Spleen (tissue), 11 donors: Measurements from ENCODE around the gene MGRN1. TPM values are rescaled to one million over a fixed set of nuclear protein-coding genes. Genes with fewer than 3 reads are reported as not detected.

Source experiments
- DNase-seq: peaks from one replicate; pipeline ENCODE4 v3.0.0-alpha.2; 2020
- H3K27ac ChIP-seq, 8 donors: fragments of 200-600 bp; sonication (generic) in 7 of 8; 1 replicate in 4 of 8; 2 replicates in 4 of 8; pipeline versions ENCODE4 v1.5.0 to v1.8.0; 2016 to 2021; ENCODE audit warnings: inconsistent platforms in 4 of 8, mild to moderate bottlenecking in 4 of 8, moderate library complexity in 1 of 8
- H3K27me3 ChIP-seq, 7 donors: fragments of 200-600 bp; sonication (generic) in 6 of 7; replicated peaks in 1 of 7; 1 replicate in 4 of 7; 2 replicates in 3 of 7; pipeline versions ENCODE4 v1.5.0 to v1.8.0; 2016 to 2021; ENCODE audit warnings: inconsistent platforms in 3 of 7, mild to moderate bottlenecking in 1 of 7
- H3K36me3 ChIP-seq, 6 donors: fragments of 200-600 bp; sonication (generic) in 5 of 6; 1 replicate in 4 of 6; 2 replicates in 2 of 6; pipeline versions ENCODE4 v1.5.0 to v1.8.0; 2016 to 2021; ENCODE audit warnings: inconsistent platforms in 2 of 6
- H3K4me1 ChIP-seq, 6 donors: fragments of 200-600 bp; sonication (generic) in 5 of 6; 1 replicate in 3 of 6; 2 replicates in 3 of 6; pipeline versions ENCODE4 v1.5.0 to v1.8.0; 2016 to 2021; ENCODE audit warnings: inconsistent platforms in 3 of 6
- H3K4me3 ChIP-seq, 8 donors: fragments of 200-600 bp; sonication (generic) in 7 of 8; 1 replicate in 4 of 8; 2 replicates in 4 of 8; pipeline versions ENCODE4 v1.5.0 to v1.8.0; 2016 to 2021; ENCODE audit warnings: inconsistent platforms in 4 of 8, mild to moderate bottlenecking in 4 of 8, moderate library complexity in 2 of 8
- H3K9me3 ChIP-seq, 8 donors: fragments of 200-600 bp; sonication (generic) in 7 of 8; 1 replicate in 4 of 8; 2 replicates in 4 of 8; pipeline versions ENCODE4 v1.5.0 to v1.8.0; 2016 to 2021; ENCODE audit warnings: inconsistent platforms in 4 of 8
- POLR2A ChIP-seq, 3 donors: fragments of 450-650 bp; IDR thresholded peaks; one replicate each; pipeline ENCODE4 v1.5.1; 2017; ENCODE audit warnings: antibody characterized with exemption in 3 of 3, mild to moderate bottlenecking in 1 of 3
- POLR2AphosphoS5 ChIP-seq, 3 donors: sonication (generic); formaldehyde crosslinking; IDR thresholded peaks; one replicate each; pipeline ENCODE4 v1.5.1; 2017; ENCODE audit warnings: antibody characterized with exemption in 3 of 3
- WGBS, 5 donors: extraction: QIAGEN DNeasy Blood & Tissue Kit in 3 of 5; methylation state at CpG; one replicate each; pipeline versions ENCODE4 v1.1.5 to v1.1.7; 2013 to 2018; 5-methylcytosine and 5-hydroxymethylcytosine counted together
- intact Hi-C: fragments of 100-400 bp; cut with DNase I; formaldehyde crosslinking; loops from one replicate; pipeline ENCODE4 v1.15.0; 2023; ENCODE audit warnings: low total_unique reads
- polyA plus RNA-seq, 3 donors: library from polyadenylated mRNA; stranded (reverse); fragments of 200-250 nt; gene quantifications; one replicate each; pipeline ENCODE4 v1.2.1, GENCODE V29; 2013
- total RNA-seq, 7 donors: library from RNA; depleted of rRNA in 3 of 7; stranded (reverse); fragments of >200 nt in 3 of 7; fragmentation: NEBNext Ultra II Directional in 4 of 7; extraction: Animal tissue kit (Norgen Biotek cat#: 25700) in 4 of 7; gene quantifications; one replicate each; pipeline versions ENCODE4 v1.1.0 to v1.2.1, GENCODE V29; 2016 to 2021
- TF ChIP-seq, protein P1 (sequence below), 11 experiments: fragments of 200-600 bp in 7 of 11; fragments of 450-650 bp in 4 of 11; sonication (generic) in 4 of 11; IDR thresholded peaks in 8 of 11; conservative IDR thresholded peaks in 3 of 11; 1 replicate in 7 of 11; 2 replicates in 4 of 11; pipeline versions ENCODE4 v1.4.0 to v1.8.0; 2016 to 2021; ENCODE audit warnings: antibody characterized with exemption in 11 of 11, inconsistent platforms in 4 of 11, mild to moderate bottlenecking in 1 of 11
- donor health status: healthy with polysubstance abuse.
- donor health status: DM: no; HTN: no; CAD: no; lungs with moderate emphysema.
- donor health status: DM: no; HTN: no; CAD: no.
- donor health status: Bipolar disorder and iron deficiency.
- donor health status: healthy.
- donor health status: DM: no; HTN: no; CAD: no.
- donor health status: DM: yes; HTN: yes; CAD: no.

Gene MGRN1
- total and polyA plus RNA-seq, 10 donors, result 7.6 to 132 (median 75.1) TPM

GRCh38 chr16:4593086-4593485, 31.5 kb upstream of the MGRN1 start:
- 56 to 79% (median 74%) methylated on average over 6 to 16 of the region's 16 CpGs for WGBS, 5 donors
- peaks cover 0 to 7% (median 6%) of the 10 kb centered on the region in 8 donors for H3K9me3 ChIP-seq

GRCh38 chr16:4594433-4595410, 29.9 kb upstream of the MGRN1 start:
- TF ChIP-seq, protein P1, sequence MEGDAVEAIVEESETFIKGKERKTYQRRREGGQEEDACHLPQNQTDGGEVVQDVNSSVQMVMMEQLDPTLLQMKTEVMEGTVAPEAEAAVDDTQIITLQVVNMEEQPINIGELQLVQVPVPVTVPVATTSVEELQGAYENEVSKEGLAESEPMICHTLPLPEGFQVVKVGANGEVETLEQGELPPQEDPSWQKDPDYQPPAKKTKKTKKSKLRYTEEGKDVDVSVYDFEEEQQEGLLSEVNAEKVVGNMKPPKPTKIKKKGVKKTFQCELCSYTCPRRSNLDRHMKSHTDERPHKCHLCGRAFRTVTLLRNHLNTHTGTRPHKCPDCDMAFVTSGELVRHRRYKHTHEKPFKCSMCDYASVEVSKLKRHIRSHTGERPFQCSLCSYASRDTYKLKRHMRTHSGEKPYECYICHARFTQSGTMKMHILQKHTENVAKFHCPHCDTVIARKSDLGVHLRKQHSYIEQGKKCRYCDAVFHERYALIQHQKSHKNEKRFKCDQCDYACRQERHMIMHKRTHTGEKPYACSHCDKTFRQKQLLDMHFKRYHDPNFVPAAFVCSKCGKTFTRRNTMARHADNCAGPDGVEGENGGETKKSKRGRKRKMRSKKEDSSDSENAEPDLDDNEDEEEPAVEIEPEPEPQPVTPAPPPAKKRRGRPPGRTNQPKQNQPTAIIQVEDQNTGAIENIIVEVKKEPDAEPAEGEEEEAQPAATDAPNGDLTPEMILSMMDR (IDR thresholded peaks at IDR 0.05 in 8 of 11, conservative IDR thresholded peaks at IDR 0.05 in 3 of 11), result no peak
- no peak for TF ChIP-seq POLR2A (IDR thresholded peaks at IDR 0.05)
- no peak for TF ChIP-seq POLR2AphosphoS5 (IDR thresholded peaks at IDR 0.05)

More at GRCh38 chr16:4593086-4593485, 31.5 kb upstream of the MGRN1 start:
- Histone ChIP-seq H3K27ac (no peak overlapping the region), H3K27me3 (no peaks in the 10 kb centered on the region), H3K36me3 (no peaks in the 10 kb centered on the region), H3K4me3 (no peak overlapping the region), H3K4me1 (no peaks in the 10 kb centered on the region)
- TF ChIP-seq POLR2AphosphoS5 (IDR thresholded peaks at IDR 0.05), result no peak
- TF ChIP-seq, protein P1 (IDR thresholded peaks at IDR 0.05 in 8 of 11, conservative IDR thresholded peaks at IDR 0.05 in 3 of 11), result no peak
- TF ChIP-seq POLR2A (IDR thresholded peaks at IDR 0.05), result no peak
- intact Hi-C loops, result no loop called here
- no peak for DNase-seq

GRCh38 chr16:4597174-4597573, 27.5 kb upstream of the MGRN1 start:
- H3K36me3 ChIP-seq, result no peaks in the 10 kb centered on the region
- no peak for DNase-seq
- intact Hi-C loops, result no loop called here
- no peaks in the 10 kb centered on the region for H3K9me3 ChIP-seq
- H3K27ac ChIP-seq, result no peak overlapping the region
- peaks cover 0 to 11% (median 0%) of the 10 kb centered on the region in 7 donors for H3K27me3 ChIP-seq
- TF ChIP-seq POLR2A (IDR thresholded peaks at IDR 0.05), result no peak
- TF ChIP-seq POLR2AphosphoS5 (IDR thresholded peaks at IDR 0.05), result no peak
- TF ChIP-seq, protein P1 (IDR thresholded peaks at IDR 0.05 in 8 of 11, conservative IDR thresholded peaks at IDR 0.05 in 3 of 11), result no peak
- peaks cover 0 to 9% (median 3%) of the 10 kb centered on the region in 6 donors for H3K4me1 ChIP-seq
- no peak overlapping the region for H3K4me3 ChIP-seq
- 67 to 83% (median 74%) methylated on average over 6 to 9 of the region's 9 CpGs for WGBS, 5 donors

More at GRCh38 chr16:4594433-4595410, 29.9 kb upstream of the MGRN1 start:
- intact Hi-C loops, result no loop called here
- H3K27me3 ChIP-seq, result no peaks in the 10 kb centered on the region
- DNase-seq, result no peak
- H3K4me1 ChIP-seq, result no peaks in the 10 kb centered on the region
- WGBS, 5 donors, result 87 to 94% (median 91%) methylated on average over 25 to 38 of the region's 38 CpGs
- H3K27ac ChIP-seq, result no peak overlapping the region
- no peaks in the 10 kb centered on the region for H3K9me3 ChIP-seq
- H3K4me3 ChIP-seq, result no peak overlapping the region
- H3K36me3 ChIP-seq, result no peaks in the 10 kb centered on the region

- H3K36me3 ChIP-seq, result no peaks in the 10 kb centered on the region
- intact Hi-C loops, result no loop called here
- TF ChIP-seq, protein P1 (IDR thresholded peaks at IDR 0.05 in 8 of 11, conservative IDR thresholded peaks at IDR 0.05 in 3 of 11), result no peak
- no peak for TF ChIP-seq POLR2AphosphoS5 (IDR thresholded peaks at IDR 0.05)
- TF ChIP-seq POLR2A (IDR thresholded peaks at IDR 0.05), result no peak
- no peak for DNase-seq
- 81 to 93% (median 89%) methylated on average over 10 of the region's 10 CpGs for WGBS, 5 donors
- H3K27ac ChIP-seq, result no peak overlapping the region
- no peak overlapping the region for H3K4me3 ChIP-seq
- H3K9me3 ChIP-seq, result no peaks in the 10 kb centered on the region
- peaks cover 0 to 9% (median 3%) of the 10 kb centered on the region in 6 donors for H3K4me1 ChIP-seq
- peaks cover 0 to 17% (median 0%) of the 10 kb centered on the region in 7 donors for H3K27me3 ChIP-seq
Measured at GRCh38 chr16:4599037-4599436, 25.6 kb upstream of the MGRN1 start.
